Stimulated activated naive CD8-positive, alpha-beta T cell treated with anti-CD3 and anti-CD28 coated beads, Interleukin-15, Interleukin-2, amounts not matched to agents 100 ng/mL and 50 ng/mL, for 24 hours (primary cell): Measurements from ENCODE around the gene SMG5.

Source experiments
- H3K27ac Mint-ChIP-seq: one replicate; pipeline ENCODE4 v1.8.0; 2021; ENCODE audit warnings: mild to moderate bottlenecking, mixed read lengths
- H3K27me3 Mint-ChIP-seq: one replicate; pipeline ENCODE4 v1.8.0; 2021; ENCODE audit warnings: mixed read lengths
- H3K36me3 Mint-ChIP-seq: one replicate; pipeline ENCODE4 v1.8.0; 2021; ENCODE audit warnings: low read depth, mixed read lengths
- H3K4me1 Mint-ChIP-seq: one replicate; pipeline ENCODE4 v1.8.0; 2021; ENCODE audit warnings: low read depth, mixed read lengths
- H3K4me3 Mint-ChIP-seq: one replicate; pipeline ENCODE4 v1.8.0; 2021; ENCODE audit warnings: mild to moderate bottlenecking, mixed read lengths
- H3K9me3 Mint-ChIP-seq: one replicate; pipeline ENCODE4 v1.8.0; 2021; ENCODE audit warnings: mixed read lengths

SMG5 gene

DNA sequence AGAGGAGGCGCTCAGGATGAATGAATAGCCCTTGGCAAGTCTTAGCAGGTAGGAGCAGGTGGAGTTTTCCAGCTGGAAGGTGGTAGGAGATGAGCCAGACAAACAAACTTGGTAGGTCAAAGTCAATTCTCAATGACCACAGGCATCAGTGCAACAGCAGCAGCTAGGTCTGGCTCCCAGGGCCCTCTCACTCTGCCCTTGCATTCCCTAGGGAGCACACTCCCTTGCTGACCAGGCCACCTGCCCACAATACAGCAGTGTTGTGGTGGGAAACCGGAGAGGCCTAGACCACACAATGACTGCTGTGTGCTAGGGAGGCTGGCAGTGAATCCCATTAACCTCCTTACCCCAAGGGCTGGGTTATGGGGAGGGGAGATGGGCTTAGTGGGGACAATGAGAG lies 21.7 kb downstream of the SMG5 start:
- Mint-ChIP-seq H3K36me3 (peaks cover 81% of the 10 kb centered on the region), H3K27me3 (no peaks in the 10 kb centered on the region), H3K4me1 (peaks cover 17% of the 10 kb centered on the region), H3K9me3 (no peaks in the 10 kb centered on the region), H3K27ac (no peak overlapping the region), H3K4me3 (no peak overlapping the region)

DNA sequence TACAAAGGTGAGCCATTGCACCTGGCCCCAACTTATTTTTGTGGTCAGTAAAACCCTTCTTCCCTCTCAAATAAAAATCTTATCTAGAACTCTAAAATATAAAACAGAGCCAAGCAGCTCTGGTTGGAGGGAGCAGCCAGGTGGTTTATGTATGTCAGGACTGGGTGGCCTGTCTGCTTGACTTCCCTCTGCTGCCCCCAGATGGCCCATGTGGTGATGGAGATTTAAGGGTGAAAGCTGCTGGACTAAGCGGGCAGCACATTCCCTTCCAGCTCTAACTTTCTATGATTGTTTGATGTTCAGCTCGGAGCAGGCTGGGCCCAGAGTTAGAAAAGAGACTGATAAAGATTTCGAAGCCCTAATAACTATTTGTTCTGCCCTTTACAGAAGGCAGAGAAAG lies 22.8 kb downstream of the SMG5 start:
- H3K4me1 Mint-ChIP-seq, result peaks cover 17% of the 10 kb centered on the region
- H3K27ac Mint-ChIP-seq, result no peak overlapping the region
- H3K36me3 Mint-ChIP-seq, result peaks cover 75% of the 10 kb centered on the region
- H3K27me3 Mint-ChIP-seq, result no peaks in the 10 kb centered on the region
- no peaks in the 10 kb centered on the region for H3K9me3 Mint-ChIP-seq
- H3K4me3 Mint-ChIP-seq, result no peak overlapping the region

DNA sequence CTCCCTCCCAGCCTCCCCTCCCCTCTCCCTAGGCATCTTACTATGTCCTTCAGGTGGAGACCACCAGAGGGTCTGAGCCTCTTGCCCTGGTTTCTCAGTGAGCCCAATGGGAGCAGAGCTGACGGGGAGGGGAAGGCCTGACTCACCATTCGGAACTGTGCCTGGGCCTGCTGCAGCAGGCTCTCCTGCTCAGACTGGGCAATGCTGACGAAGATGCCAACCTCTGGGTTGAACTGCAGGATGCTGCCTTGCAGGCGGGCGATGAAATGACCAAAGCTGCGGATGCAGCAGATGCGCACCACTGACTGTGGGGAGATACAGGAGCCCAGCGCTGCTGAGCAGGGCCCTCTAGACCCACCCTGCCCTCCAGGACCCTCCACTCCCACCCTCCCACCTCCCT lies 23.8 kb downstream of the SMG5 start:
- Mint-ChIP-seq H3K4me1 (peaks cover 14% of the 10 kb centered on the region), H3K27me3 (no peaks in the 10 kb centered on the region), H3K36me3 (peaks cover 71% of the 10 kb centered on the region), H3K9me3 (no peaks in the 10 kb centered on the region), H3K27ac (no peak overlapping the region), H3K4me3 (no peak overlapping the region)

DNA sequence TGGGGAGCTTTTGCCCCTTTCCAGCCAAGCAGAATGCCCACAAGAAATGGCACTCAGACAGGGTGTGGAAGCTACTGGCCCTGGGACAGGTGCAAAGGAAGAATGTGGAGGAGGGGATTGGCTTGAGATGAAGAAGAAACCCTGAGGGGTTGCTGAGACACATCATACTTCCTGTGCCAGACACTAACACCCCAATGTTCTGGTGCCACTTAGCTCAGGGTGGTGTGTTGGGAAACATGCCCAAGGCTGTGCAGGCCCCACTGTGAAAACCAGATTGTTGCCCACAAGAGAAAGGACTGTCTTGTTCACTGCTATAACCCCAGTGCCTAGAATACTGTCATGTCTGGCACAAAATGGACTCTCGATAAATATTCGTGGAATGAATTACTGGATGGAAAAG lies 24.9 kb downstream of the SMG5 start:
- H3K27me3 Mint-ChIP-seq, result no peaks in the 10 kb centered on the region
- peaks cover 3% of the 10 kb centered on the region for H3K4me1 Mint-ChIP-seq
- peaks cover 71% of the 10 kb centered on the region for H3K36me3 Mint-ChIP-seq
- no peaks in the 10 kb centered on the region for H3K9me3 Mint-ChIP-seq
- no peak overlapping the region for H3K4me3 Mint-ChIP-seq
- peak overlapping the region; percentile 31 for H3K27ac Mint-ChIP-seq

DNA sequence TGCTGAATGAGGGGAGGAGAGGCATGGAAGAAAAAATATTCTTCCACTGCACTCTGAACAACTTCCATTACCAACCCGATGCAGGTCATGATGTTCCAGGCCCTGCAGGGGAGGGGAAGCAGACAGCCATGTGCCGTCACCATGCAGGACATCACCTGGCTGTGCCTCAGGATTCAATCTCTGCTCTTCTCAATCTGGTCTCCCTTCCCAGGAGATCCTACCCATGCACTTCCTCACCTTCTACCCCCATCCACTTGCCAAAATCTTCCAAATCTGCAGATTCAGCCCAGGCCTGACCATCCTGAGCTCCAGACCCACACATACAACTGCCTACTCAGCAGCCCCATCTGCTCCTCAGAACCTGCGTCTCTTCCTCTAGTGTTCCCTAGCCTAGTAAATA lies 29.0 kb downstream of the SMG5 start:
- no peak overlapping the region for H3K4me3 Mint-ChIP-seq
- H3K27me3 Mint-ChIP-seq, result no peaks in the 10 kb centered on the region
- peaks cover 62% of the 10 kb centered on the region for H3K36me3 Mint-ChIP-seq
- no peaks in the 10 kb centered on the region for H3K4me1 Mint-ChIP-seq
- H3K27ac Mint-ChIP-seq, result peak overlapping the region; percentile 76
- no peaks in the 10 kb centered on the region for H3K9me3 Mint-ChIP-seq

DNA sequence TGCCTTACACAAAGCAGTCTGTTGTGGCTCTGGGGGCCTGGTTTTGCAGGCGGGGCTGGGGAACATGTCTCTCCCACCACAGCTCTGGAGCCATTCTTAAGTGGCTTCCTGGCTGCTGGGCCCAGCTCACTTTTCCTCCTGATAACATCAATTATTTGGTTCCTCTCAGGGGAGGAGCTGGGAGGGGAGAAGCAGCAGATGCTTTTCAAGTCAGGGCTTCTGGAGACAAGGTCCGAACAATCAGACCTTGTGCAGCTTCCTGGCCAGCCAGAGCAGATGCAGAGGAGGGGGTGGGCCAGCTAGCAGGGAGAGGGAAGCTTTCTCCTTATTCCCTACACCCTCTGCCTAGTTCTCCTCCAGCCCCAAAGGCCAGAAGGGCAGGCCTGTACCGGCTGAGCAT lies 31.1 kb downstream of the SMG5 start:
- Mint-ChIP-seq H3K27ac (no peak overlapping the region), H3K4me3 (no peak overlapping the region), H3K27me3 (no peaks in the 10 kb centered on the region), H3K9me3 (no peaks in the 10 kb centered on the region), H3K36me3 (peaks cover 45% of the 10 kb centered on the region), H3K4me1 (no peaks in the 10 kb centered on the region)

DNA sequence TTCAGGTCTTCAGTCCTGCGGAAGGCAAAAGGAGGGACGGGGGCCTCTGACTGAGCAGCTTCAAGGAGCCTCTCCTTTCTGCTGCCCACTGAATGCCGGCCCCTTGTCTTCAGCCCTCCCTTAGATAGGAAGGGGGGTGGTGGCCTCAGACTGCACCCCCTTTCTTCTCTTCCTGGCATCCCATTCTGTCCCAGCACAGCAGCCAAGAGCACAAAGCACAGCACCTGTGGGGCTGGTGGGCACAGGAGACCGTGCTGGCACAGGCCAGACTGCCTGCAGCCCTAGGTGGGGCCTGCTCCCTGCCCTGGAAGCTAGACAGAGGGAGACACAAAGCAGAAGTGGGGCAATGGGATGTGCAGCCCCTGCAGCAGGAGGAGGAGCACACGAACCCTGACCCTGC lies 33.0 kb downstream of the SMG5 start:
- H3K4me1 Mint-ChIP-seq, result peaks cover 19% of the 10 kb centered on the region
- peaks cover 35% of the 10 kb centered on the region for H3K36me3 Mint-ChIP-seq
- no peak overlapping the region for H3K4me3 Mint-ChIP-seq
- H3K9me3 Mint-ChIP-seq, result no peaks in the 10 kb centered on the region
- H3K27ac Mint-ChIP-seq, result no peak overlapping the region
- no peaks in the 10 kb centered on the region for H3K27me3 Mint-ChIP-seq

DNA sequence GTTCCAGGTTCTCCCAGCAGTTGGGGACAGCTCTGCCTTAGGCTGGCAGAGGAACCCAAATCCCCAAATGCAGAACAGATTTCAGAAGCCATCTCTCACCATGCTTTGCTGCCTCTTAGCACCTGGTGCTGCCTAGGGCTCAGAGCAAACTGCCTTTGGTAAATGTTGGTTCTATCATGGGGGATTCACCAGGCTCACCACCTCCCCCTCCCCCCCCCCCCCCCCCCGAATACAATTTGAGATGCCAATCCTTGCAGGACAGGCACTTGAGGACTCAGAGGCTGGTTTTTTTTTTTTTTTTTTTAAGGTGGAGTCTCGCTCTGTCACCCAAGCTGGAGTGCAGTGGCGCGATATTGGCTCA lies 34.3 kb downstream of the SMG5 start:
- H3K27ac Mint-ChIP-seq, result no peak overlapping the region
- peaks cover 25% of the 10 kb centered on the region for H3K36me3 Mint-ChIP-seq
- H3K27me3 Mint-ChIP-seq, result no peaks in the 10 kb centered on the region
- peaks cover 20% of the 10 kb centered on the region for H3K4me1 Mint-ChIP-seq
- no peak overlapping the region for H3K4me3 Mint-ChIP-seq
- H3K9me3 Mint-ChIP-seq, result no peaks in the 10 kb centered on the region

DNA sequence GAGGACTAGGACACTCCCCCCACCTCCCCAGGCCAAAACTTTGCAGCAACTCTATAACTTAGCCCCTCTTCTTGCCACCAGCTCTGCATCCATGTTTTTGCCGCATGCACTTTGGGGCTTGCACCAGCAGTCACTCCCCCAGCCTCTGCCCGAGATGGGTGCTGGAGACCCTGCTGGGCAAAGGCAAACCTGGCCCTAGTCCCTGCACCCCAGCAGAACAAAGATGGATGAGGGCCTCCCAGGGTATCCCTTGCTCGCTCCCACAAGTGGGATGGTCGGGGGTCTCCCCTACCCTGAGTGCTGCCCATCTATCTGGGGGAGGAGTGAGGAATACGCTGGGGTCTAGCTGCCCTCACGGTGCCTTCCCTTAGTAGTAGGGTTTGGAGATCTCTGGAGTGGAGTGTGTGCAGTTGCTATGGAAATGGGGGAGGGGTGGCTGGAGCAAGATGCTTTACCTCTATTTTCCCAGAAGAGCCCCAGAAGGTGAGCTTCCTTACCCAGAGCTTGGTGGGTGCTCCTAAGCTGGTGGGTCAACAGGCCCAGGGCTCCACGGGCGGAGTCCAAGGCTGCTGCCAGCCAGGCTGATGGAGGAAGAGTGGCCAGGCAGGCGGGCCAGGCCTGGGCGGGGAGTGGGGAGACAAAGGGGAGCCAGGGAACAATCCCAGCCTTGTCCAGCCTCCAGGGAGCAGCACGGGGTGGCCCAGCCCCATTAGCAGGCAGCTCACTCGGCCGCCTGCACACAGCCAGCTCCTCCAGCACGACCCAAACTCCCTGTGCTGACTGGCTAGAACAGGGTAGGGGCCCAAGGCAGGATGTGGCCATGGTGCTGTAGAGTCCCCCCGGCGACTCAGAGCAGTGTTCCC lies 34.9 kb downstream of the SMG5 start, which contains the start of gene PAQR6:
Gene PAQR6 (minus strand): TSS at position 597 of the 863 bp plus-strand sequence. CDS start 1,325 bp downstream, outside the sequence.
- Mint-ChIP-seq H3K36me3 (peaks cover 19% of the 10 kb centered on the region), H3K27ac (peak within 1 kb of the TSS; percentile 36), H3K4me1 (peaks cover 20% of the 10 kb centered on the region), H3K9me3 (no peaks in the 10 kb centered on the region), H3K27me3 (no peaks in the 10 kb centered on the region), H3K4me3 (no peak within 1 kb of the TSS)

DNA sequence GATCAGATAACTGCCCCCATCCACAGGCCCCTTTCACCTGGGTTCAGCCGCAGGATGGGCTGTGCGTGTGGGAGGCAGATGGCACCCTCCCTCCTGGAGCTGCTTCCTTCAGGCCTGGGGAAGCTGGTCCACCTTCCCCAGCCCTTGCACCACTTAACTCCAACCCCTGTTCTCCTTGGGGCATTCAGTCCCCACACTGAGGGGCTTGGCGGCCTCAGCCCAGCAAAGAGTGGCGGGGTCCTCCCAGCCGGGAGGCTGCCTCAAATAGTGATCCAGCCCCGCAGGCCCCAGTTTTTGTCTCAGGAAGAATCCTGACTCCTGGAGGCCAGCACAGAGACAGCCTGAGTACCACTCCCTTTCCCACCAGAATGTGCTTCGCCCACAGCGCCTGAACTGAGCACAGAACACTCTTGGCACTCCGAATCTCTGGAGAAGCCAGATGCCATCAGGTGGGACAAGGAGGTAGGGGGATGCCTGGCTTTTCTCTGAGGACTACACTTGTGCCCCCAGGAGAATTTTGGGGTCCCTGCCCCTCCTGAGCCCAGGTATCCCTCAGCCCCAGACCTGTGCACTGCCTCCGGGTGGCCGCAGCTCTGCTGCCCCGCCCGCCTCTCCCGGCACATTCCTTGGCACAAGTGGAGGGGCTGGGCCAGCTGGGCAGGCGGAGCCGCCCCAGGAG lies 35.7 kb downstream of the SMG5 start:
- H3K27ac Mint-ChIP-seq, result no peak overlapping the region

DNA sequence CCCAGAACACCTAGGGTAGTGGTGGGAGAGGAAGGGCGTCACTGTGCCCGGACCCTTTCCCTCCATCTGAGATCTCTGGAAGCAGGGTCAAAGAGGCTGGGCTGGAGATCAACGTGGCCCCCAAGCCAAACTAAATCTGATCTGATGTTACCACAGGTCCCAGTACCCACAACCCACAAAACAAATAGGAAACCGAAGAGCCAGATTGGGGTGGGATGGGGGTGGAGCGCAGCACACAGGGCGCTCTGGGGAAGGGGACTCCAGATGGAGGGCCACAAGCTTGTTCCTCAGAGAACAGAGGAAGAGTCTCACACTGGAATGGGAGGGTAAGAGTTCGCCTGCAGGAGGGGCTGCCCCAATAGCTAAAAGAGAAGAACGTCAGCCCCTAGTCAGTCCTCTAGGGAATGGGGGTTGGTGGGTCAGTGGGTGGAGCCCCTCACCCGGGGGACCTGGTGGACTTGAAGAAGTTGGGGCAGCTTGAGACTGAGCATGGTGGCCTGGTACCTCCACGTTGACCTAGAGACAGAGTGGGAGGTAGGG lies 36.3 kb downstream of the SMG5 start:
- Mint-ChIP-seq H3K9me3 (no peaks in the 10 kb centered on the region), H3K36me3 (peaks cover 11% of the 10 kb centered on the region), H3K27me3 (no peaks in the 10 kb centered on the region), H3K4me3 (peak overlapping the region; percentile 19), H3K27ac (peak overlapping the region; percentile 6), H3K4me1 (peaks cover 20% of the 10 kb centered on the region)

More for the DNA sequence above, 35.7 kb downstream of the SMG5 start:
- Mint-ChIP-seq H3K9me3 (no peaks in the 10 kb centered on the region), H3K27me3 (no peaks in the 10 kb centered on the region), H3K36me3 (peaks cover 11% of the 10 kb centered on the region), H3K4me3 (no peak overlapping the region), H3K4me1 (peaks cover 20% of the 10 kb centered on the region)

DNA sequence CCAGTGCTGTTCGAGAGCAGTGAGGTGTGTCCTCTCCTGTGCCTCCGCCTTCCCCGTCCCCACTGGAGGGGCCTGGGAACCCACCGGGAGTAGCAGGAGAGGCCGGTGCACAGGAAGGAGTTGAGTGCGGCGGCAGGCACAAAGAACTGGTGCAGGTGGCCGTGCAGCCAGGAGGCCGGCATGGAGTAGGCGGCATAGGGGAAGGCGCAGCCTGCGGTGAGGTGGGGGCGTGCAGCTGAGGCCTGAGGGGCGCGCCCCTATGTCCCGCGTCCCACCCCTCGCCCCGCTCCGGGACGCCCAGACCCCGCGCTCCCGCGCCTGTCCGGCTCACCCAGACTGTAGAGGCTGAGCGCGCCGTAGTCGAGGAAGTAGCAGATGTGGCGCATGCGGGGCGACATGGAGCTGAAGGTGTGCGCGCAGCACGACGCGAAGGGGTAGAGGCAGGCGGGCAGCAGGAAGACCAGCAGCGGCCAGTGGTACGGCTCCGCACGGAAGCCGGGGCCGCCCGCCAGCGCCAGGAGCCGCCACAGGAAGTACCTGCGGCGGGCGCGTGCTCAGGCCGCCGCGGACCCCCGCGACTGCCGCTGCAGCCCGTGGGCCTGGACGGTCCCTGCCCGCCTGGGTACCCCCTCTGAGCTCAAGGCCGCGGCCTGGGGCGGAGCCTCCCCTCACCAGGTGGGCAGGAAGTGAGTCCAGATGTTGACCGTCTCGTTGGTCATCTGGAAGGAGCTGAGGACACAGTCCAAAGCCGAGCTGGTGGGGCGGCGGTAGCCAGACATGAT lies 37.0 kb downstream of the SMG5 start:
- H3K27ac Mint-ChIP-seq, result peak overlapping the region; percentile 74
- H3K4me1 Mint-ChIP-seq, result peaks cover 20% of the 10 kb centered on the region
- H3K9me3 Mint-ChIP-seq, result no peaks in the 10 kb centered on the region
- no peaks in the 10 kb centered on the region for H3K27me3 Mint-ChIP-seq
- H3K36me3 Mint-ChIP-seq, result peaks cover 15% of the 10 kb centered on the region
- H3K4me3 Mint-ChIP-seq, result peak overlapping the region; percentile 75

DNA sequence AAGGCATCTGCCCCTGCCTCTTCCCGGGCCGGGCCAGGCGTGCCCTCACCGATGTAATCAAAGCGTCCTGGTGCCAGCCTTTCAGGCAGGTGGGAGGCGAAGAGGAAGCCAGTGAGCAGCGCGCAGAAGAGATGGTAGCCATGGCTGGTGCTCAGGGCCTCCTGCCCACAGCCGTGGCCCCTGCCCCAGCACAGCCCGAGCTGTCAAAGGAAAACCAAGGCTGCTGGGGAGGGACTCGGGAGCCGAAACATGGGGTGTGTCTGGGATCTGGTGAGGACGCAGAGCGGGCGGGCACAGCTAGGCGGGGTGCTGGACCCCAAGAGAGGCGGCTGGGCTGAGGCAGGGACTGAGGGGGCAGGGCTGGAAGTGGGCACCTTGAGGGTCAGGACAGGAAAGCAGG lies 37.9 kb downstream of the SMG5 start:
- Mint-ChIP-seq H3K27me3 (no peaks in the 10 kb centered on the region), H3K9me3 (no peaks in the 10 kb centered on the region), H3K4me1 (peaks cover 20% of the 10 kb centered on the region), H3K27ac (peak overlapping the region; percentile 74), H3K4me3 (no peak overlapping the region), H3K36me3 (peaks cover 14% of the 10 kb centered on the region)

DNA sequence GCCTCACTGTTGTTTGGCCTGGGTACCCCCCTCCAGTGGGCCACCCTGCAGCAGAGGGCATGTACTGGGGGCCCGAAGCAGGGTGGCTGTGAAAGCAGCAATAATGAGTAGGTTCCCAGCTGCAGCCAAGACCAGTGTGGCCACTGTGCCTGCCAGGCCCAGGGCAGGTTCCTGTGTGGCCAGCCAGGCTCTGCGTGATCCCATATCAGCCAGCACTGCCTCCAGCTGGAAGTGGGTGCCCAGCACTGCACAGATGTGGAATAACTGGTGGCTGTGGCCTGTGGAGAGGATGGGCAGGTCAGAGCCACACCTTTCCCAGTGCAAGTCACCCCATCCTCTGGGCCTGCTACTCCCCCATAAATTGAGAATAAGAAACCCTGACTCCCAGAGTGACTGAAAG lies 38.5 kb downstream of the SMG5 start:
- H3K4me1 Mint-ChIP-seq, result peaks cover 20% of the 10 kb centered on the region
- H3K27me3 Mint-ChIP-seq, result no peaks in the 10 kb centered on the region
- no peaks in the 10 kb centered on the region for H3K9me3 Mint-ChIP-seq
- H3K27ac Mint-ChIP-seq, result no peak overlapping the region
- H3K36me3 Mint-ChIP-seq, result peaks cover 17% of the 10 kb centered on the region
- no peak overlapping the region for H3K4me3 Mint-ChIP-seq

DNA sequence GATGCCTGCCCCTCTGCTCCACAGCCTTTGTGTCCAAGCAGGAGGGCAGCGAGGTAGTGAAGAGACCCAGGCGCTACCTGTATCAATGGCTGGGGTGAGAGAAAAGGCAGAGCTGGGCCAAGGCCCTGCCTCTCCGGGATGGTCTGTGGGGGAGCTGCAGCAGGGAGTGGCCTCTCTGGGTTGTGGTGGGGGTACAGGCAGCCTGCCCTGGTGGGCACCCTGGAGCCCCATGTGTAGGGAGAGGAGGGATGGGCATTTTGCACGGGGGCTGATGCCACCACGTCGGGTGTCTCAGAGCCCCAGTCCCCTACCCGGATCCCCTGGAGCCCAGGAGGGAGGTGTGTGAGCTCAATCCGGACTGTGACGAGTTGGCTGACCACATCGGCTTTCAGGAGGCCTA lies 39.9 kb downstream of the SMG5 start:
- Mint-ChIP-seq H3K9me3 (no peaks in the 10 kb centered on the region), H3K27ac (no peak overlapping the region), H3K4me1 (peaks cover 31% of the 10 kb centered on the region), H3K4me3 (no peak overlapping the region), H3K36me3 (peaks cover 29% of the 10 kb centered on the region), H3K27me3 (no peaks in the 10 kb centered on the region)
